ENCODE data around the gene ARHGAP42.

ARHGAP42 gene

DNA sequence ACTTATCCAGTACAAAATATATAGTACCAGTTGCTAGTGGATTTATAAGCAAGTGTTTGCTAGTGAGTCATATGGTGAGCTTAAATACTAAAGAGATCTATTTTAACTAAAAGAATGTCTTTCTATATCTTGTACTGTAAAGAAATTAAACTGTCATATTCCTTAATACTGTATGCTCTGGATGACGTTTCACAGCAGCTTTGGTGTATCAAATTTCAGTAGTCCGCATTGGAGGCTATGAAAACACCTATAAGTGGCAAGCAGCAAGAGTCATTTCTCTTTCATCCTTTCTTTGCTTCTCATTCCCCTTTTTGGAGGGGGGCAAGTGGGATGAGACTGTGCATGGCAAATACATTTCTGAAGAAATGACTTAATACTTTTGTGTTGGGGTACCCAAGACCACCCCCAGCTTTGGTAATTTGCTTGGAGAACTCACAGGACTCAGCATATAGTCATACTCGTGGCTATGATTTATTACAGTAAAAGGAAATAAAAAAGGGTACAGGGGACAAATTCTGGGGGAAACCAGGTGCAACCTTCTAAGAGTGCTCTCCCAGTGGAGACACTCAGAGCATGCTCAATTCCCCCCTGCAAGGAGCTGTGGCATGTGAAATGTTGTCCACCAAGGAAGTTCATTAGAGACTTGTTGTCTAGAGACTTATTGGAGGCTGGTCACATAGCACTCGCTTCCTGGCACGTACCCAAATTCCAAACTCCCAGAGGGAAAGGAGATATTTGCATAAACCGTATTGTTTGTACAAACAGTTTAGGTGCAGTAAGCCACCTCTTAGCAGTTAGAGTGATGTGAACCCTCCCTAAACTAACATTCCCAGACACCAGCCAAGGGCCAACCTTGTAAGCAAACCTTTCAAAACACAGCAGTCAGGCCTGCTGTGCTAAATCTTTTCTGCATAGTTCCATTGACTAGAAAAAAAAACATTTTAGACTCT is 231.7 kb downstream of the ARHGAP42 start:
- DNase-seq (ENCODE audit: low read depth): no peak

- DNase-seq (ENCODE audit: low read depth): no peak
Measured at GRCh38 chr11:100920593-100920992, 233.5 kb downstream of the ARHGAP42 start.

DNA sequence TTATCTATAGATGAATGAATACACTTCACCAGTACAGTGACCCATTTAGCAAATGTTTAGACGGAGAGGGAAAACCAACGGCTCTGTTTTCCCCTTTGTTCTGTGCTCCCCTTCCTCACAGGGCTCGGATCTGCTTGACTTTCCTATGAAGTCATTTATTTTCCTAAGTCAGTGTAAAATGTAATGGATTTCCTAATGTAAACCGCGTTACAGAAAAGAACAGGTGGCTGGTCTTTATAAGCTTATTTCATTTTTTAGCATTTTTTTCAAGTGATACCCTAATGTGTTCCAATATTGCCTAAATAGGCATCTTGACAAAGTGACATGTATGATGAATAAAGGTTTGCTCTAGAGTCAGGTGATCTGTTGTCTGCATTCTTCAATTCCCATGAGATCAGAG is 235.0 kb downstream of the ARHGAP42 start:
- no peak for DNase-seq (ENCODE audit: low read depth)

GRCh38 chr11:100923555-100923954 is 236.5 kb downstream of the ARHGAP42 start:
- no peak for DNase-seq (ENCODE audit: low read depth)

DNA sequence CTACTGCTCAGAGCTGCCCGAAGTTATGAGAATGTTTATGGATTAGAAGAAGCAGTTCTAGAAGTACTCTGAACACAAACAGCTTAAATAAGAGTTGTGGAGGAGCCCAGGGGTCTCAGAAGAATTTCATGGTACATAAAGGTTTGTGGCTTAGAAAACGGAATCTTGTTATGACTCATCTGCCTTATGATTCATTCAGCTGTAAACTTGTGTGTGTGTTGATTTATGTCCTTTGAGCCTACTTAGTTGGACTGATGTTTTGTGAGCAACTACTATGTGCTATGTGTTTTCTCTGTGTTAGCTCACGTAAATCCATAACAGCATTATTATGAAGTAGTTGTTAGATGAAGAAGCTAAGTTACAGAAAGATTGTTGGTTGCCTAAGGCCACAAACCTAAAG is 238.8 kb downstream of the ARHGAP42 start:
- DNase-seq (ENCODE audit: low read depth): no peak

DNA sequence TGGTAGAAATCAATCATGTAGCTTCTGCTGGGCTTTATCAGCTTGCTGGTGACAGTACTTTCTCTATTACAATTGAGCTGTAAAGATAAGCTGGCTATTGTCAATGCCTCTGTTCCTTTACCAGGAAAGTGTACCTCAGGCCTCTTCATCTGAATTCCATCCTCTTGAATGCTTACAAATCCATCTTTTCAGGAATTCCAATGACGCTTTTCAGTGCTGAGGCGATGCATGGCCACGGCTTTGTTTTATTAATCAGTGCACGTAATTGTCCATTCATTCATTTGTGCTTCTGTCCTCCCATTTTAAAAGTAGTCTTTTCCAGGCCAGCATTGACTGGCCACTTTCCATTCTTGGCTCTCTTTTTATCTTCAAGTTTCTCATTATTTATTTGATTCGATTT is 240.5 kb downstream of the ARHGAP42 start:
- no peak for DNase-seq (ENCODE audit: low read depth)

DNA sequence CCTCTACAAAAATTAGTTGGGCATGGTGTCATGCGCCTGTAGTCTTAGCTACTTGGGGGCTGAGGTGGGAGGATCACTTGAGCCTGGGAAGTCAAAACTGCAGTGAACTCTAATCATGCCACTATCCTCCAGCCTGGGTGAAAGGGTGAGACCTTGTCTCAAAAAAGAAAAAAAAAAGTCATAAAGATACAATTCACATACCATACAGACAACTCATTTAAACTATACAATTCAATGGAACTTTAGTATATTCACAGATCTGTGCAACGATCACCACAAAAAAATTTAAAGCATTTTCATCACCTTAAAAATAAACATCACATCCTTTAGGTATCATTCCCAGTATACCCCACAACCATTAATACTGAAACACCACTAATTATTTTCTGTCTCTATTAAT is 241.3 kb downstream of the ARHGAP42 start:
- no peak for DNase-seq (ENCODE audit: low read depth)

GRCh38 chr11:100929377-100929776 is 242.3 kb downstream of the ARHGAP42 start:
- no peak for DNase-seq (ENCODE audit: low read depth)

GRCh38 chr11:100930185-100930778 is 243.2 kb downstream of the ARHGAP42 start:
- no peak for DNase-seq (ENCODE audit: low read depth)

GRCh38 chr11:100932474-100933100 is 245.5 kb downstream of the ARHGAP42 start:
- no peak for DNase-seq (ENCODE audit: low read depth)

- DNase-seq (ENCODE audit: low read depth): no peak
Measured at GRCh38 chr11:100936781-100937180, 249.7 kb downstream of the ARHGAP42 start.

- DNase-seq (ENCODE audit: low read depth): no peak
Measured at GRCh38 chr11:100939571-100939970, 252.5 kb downstream of the ARHGAP42 start.

- no peak for DNase-seq (ENCODE audit: low read depth)
Measured at GRCh38 chr11:100940111-100940510, 253.0 kb downstream of the ARHGAP42 start.

- no peak for DNase-seq (ENCODE audit: low read depth)
Measured at GRCh38 chr11:100941033-100941432, 253.9 kb downstream of the ARHGAP42 start.

GRCh38 chr11:100942016-100942415 is 254.9 kb downstream of the ARHGAP42 start:
- DNase-seq (ENCODE audit: low read depth): no peak

GRCh38 chr11:100948936-100949335 is 261.8 kb downstream of the ARHGAP42 start:
- DNase-seq (ENCODE audit: low read depth): no peak

- DNase-seq (ENCODE audit: low read depth): no peak
Measured at GRCh38 chr11:100949443-100949842, 262.4 kb downstream of the ARHGAP42 start.

DNA sequence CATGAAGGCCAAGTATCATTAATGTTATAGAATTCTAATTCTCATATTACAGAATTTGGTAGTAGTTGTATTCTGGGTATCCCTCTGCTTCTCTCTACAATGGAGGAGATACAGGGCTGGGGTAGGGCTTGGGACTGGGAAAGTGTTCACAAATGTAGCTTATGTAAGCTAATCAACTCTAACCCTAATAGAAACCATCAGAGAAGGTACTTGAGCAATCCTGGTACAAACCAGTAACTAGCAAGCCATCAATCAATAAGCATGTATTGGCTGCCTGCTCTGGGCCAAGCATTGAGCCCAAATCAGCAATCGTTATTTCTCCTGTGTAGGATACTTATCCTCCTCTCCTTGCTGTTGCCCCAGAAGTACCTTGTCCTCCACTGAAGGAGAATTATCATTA is 268.2 kb downstream of the ARHGAP42 start:
- no peak for DNase-seq (ENCODE audit: low read depth)

- no peak for DNase-seq (ENCODE audit: low read depth)
Measured at GRCh38 chr11:100956351-100956750, 269.3 kb downstream of the ARHGAP42 start.

DNA sequence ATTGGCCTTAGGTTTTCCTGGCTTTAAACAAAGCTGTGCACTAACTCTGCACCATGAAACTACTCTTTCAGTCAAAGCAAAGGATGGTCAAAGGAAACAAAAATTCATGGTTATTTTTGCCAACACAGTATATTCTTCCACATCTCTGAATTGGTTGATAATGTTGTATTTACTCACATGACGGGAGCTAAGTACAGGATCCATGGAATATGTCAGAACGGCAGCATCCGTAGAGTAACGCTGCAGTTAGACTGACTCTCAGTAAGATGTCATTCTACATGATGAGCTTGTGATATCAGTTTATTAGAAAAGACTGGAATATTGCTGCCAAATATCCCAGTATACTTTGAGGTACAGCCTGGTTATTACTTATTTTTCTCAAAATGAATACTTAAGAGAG is 270.4 kb downstream of the ARHGAP42 start:
- no peak for DNase-seq (ENCODE audit: low read depth)

- DNase-seq (ENCODE audit: low read depth): no peak
Measured at GRCh38 chr11:100961633-100962032, 274.5 kb downstream of the ARHGAP42 start.

DNA sequence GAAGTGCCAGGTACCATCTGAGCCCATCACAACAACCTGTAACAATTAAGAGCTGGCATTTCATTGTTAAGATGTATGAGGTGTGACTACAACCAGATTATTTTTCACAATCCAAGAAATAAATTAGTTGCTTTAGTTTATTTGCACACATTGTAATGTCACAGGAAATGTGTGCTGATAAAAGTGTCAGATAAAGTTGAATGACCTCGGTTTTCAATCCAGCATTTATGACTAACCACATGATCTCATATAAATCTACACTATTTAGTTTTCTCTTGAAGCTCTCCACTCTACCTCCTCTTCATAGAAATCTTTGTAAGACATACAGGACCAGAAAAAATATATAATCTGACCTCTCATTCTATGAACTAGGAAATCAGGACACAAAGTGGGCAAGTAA is 276.3 kb downstream of the ARHGAP42 start:
- DNase-seq (ENCODE audit: low read depth): no peak

DNA sequence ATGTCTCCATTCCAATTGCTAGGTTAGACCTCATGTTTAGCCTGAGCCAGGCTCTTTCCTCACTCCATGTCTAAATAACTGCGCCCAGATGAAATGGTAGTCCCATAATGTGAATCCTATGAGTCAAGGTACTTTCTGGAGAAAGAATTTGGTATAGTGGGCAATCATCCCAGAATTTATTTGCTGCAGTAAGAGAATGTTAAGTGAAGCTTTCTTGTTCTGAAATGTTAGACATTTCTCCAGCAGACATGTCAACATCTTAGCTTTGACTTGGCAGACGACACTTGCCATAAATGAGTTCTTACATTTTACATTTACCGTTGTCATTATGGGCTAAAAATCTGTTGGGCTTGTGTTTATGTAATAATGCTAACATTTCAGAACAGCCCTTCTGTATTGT is 277.3 kb downstream of the ARHGAP42 start:
- DNase-seq (ENCODE audit: low read depth): no peak
